Dedifferentiated amniotic fluid mesenchymal stem cell (primary cell): ENCODE results near the gene BIN2.
A peak's percentile ranks its signal among the peaks of the same experiment; 100 is the strongest.

Experiments
- DNase-seq: peaks from one replicate; pipeline ENCODE4 v3.0.0-alpha.2; 2016; ENCODE audit errors: extremely low spot score

The BIN2 gene

DNA sequence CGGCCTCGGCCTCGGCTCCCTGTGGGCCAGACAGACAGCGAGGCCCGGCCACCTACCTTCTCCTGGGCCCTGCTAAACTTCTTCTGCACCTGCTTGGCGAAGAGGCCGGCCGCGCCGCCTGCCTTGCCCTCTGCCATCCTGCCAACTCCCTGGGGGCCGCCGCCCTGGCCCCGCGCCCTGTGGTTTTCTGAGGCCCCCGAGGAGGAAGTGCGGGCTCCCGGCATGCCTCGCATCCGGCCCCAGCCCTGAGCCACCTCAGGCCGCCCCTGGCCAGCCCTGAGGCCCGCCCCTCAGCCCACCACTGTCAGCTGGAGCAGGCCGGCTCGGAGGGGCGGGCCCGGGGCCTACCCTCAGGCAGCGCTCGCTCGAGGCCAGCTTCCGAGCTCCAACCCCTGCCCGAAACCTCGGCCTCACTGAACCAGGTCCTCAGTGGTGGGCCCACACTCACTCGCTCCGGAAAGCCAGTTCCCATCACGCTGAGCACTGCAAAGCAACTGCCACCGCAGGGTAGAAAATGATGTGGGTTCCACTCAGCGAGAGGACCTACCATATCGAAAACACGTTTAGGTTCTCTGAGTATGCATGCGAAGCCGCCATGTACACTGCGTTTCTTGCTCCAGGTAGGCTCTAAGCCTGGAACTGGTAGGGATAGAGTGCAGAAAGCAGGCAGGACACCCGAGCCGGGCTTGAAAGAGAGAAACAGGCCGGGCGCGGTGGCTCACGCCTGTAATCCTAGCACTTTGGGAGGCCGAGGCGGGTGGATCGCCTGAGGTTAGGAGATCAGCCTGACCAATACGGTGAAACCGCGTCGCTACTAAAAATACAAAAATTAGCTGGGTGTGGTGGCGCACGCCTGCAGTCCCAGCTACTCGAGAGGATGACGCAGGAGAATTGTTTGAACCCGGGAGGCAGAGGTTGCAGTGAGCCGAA is at the start of gene BIN2:
BIN2 (minus strand) TSS at position 209 of the 930 bp plus-strand sequence; CDS start at position 137, 72 bp downstream.
- no peak for DNase-seq

DNA sequence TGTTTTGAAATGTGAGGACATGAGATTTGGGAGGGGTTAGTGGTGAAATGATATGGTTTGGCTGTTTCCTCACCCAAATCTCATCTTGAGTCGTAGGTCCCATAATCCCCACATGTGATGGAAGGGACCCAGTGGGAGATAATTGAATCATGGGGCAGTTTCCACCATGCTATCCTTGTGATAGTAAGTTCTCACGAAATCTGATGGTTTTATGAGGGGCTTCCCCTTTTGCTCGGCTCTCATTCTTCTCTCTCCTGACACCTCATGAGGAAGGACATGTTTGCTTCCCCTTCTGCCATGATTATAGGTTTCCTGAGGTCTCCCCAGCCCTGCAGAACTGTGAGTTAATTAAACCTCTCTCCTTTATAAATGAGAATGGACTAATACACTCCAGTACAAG is 49.2 kb upstream of the BIN2 start:
- no peak for DNase-seq

DNA sequence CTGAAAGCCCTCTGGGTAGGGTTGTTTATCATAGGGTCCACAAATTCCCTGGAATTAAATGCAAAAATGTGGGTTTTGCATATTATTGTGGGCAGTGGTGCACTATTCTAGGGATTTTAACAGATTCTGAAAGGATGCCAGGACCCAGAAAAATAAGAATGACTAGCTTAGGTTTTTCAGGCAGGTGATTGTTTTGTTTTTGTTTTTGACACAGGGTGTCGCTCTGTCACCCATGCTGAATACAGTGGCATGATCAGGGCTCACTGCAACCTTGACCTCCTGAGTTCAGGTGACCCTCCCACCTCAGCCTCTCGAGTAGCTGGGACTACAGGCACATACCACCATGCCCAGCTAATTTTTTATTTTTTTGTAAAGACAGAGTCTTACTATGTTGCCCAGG is 48.0 kb upstream of the BIN2 start:
- no peak for DNase-seq

DNA sequence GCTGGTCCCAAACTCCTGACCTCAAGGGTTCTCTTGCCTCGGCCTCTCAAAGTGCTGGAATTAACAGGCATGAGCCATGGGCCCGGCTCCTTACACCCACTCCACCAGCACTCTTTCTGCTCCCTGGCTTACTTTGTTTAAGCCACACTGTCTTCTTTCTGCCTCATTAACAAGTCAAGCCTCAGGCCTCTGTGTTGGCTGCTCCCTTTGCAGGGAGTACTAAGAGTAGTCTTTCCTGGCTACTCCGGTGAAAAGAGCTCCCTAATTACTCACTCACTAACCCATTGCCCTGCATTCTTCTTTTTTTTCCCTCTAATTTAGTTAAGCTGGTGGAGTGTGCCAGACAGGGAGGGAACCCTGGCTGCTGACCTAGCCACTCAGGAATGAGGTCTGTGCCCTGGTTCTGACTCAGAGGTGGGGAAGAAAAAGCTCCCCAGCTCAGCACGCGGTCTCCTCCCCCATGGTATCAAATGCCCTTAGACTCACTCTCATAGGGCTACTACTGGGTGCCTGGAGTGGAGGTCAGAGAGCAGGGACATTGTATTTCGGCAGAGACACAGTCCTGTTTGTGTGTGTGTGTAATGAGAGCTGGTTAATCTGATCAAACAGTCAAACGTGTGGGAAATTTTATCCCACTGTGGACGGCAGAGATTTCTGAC is 47.5 kb upstream of the BIN2 start:
- DNase-seq, result peak; percentile 94

DNA sequence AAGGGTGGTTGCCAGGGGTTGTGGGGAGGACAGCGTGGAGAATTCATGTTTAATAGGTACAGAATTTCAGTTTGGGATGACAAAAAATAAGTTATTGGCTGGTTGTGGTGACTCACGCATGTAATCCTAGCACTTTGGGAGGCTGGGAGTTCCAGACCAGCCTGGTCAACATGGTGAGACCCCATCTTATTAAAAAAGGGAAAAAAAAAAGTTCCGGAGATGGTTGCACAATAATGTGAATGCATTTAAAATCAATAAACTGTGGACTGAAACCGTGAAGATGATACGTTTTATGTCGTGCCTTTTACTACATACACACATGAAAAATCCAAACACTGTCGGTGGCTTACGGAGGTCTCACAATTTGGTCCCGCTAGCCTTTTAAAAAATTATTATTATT is 46.7 kb upstream of the BIN2 start:
- no peak for DNase-seq

DNA sequence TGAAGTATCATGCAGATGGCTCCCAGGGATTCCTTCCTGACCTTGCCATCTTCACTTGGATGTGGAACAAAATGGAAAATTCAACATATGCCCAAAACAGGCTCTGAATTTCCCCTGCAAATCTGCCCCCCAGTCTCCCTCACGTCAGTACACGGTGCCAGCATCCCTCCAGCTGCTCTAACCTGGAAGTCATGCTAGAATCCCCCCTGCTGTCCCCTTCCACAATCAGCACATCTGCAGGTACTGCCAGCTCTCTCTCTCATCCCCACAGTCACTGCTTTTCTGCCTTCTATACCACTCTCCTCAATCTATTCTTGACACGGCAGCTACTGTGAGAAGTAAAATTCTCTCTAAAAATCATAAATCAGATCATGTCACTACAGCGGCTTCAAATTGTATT is 45.6 kb upstream of the BIN2 start:
- DNase-seq, result no peak

DNA sequence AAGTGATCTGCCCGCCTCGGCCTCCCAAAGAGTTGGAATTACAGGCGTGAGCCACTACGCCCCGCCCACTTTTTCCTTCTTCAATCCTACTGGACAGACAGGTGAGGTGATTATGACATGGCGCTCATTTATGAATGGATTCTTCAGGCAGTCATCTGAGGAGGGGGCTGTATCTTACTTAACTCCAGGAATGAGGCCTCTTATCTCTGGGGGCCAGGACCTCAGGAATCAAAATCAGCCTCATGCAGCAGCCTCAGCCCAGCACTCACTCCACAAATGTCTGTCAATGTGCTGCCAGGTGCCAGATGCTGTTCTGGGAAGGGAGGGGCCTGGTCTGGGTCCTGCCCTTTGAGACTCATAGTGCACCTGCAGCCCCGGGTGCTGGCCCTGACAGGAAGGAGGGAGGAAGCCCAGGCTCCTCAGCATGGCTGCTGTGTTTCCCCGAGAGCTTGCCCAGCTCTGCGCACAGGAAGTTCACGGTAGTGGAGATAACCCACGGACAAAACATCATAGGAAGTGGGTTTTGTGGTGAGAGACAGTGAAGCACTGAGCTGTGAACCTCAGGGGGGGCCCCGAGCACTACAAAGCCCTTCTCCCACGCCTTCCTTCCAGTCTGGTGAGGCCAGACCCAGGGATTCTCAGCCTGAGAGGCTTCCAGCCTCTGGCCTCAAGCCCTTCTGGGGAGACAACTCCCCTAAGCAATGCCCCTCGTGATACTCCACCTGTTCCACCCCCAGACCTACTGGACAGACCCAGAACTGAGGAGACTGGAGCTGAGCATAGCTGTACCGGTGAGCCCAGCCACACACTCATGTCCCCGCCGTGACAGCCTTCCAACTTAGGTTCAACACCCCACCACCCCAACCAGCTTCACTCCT is 44.9 kb upstream of the BIN2 start:
- DNase-seq, result no peak

DNA sequence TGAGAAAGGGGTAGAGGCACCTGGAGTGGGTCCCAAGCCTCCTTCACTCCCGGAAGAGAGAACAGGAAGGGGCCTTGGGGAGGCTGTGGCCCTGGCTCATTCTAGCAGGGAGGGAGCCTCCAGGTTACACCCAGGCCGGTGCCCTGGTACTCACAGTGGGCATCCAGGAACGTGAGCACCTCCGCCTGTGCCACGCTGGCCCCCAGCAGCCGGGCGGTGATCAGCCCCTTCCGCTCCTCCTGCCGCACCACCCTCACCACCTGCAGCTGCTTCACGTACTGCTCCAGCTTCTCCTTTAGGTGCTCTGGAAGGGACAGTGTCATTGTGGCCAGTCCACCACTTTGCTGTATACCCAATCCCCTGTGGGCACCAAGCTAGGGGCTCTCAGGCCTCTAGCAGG is 41.3 kb upstream of the BIN2 start:
- DNase-seq, result no peak

DNA sequence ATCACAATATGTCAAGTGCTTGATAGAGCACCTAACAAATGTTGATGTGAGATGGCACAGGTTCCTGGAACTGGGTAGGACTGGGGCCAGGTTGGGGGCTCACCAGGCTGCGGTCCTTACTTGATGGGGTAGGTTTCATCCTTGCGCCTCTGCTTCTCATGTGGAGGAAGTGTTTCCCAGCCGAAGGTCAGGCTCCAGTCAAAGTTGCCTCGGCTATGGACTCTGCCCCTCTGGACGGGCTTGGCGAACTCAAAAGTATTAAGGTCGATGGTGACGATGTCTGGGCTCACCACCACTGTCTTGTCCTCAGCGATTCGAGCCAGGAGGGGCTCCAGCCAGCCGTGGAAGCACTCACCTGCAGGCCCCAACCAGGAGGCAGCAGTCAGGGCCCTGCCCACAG is 40.0 kb upstream of the BIN2 start:
- no peak for DNase-seq

DNA sequence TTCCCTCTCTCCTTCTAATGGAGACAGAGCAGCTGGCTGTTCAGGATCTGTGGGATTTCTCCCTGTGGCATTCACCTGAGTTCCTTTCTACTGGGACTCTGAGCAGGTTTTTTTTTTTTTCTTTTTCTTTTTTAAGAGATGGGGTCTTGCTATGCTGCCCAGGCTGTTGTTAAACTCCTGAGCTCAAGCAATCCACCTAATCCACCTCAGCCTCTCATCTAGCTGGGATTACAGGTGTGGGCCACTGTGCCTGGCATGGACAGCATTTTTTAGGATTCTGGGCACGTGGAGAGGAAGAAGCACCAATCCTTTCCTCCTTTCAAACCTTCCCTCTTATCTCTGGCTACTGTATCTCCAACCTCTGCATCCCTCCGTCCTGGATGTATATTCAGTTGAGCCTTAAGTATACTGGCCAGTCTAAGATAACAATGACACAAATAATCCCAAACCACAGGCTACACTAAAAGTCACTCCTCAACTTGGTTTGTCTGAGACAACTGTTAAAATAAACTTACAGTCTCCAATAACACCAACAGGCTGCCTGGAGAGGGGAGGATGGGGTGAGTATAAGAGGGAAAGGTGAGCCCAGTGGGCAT is 38.9 kb upstream of the BIN2 start:
- DNase-seq, result no peak

DNA sequence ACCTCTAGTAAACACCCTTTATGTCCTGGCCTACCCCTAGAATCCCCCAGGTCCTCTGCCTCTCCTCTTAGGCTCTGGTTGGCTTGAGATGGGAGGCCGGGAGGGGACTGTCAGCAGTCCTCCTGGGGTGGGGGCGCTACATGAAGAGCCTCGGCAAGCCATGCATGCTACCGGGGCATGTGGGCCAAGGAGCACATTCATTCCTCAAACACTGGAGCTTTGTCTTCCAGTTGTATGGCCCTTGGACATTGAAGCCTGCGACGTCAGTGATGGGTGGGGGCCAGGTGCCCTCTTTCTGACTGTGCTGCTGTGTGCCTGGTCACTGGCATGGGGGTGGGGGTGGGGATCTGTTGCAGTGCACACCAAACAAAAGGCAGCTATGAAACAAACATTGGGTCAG is 38.3 kb upstream of the BIN2 start:
- DNase-seq, result no peak

DNA sequence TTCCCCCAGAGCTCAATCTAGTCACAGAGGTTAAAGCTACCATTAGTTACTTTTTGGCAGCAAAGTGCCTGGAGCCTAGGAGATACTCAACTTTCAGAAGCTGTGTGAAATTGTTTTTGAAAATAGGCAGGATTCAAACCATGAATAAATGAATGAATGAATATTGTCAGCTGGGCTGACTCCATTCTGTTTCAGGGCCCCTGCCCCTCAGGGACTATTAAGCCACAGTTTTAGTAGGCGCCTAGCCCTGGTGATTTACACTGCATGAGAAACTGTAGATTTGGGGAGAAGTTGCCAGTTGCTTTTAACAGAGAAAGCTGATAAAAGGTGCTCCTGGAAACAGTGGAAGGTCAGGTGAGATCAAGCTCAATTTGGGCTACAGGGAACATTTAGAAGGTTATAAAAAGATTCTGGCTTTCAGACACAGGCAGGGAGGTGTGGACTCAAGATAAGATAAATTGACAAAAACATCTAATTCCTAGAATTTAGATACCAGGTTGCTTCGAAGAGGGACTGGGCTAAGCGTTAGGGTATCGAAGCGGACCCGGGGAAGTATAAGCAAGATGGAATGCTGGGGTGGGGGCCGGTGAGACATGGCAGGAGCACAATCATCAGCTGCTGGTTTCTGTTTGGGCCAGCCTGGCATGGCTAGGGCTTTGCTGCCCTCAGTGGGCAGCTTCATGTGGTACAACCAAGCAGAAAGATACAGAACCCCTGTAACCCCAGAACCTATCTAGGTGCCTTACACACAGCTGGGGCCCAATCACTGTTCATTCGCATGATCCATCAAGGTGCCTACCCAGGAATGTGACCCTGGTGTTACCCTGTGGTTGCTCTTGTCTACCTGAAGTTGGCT is 37.4 kb upstream of the BIN2 start:
- no peak for DNase-seq

DNA sequence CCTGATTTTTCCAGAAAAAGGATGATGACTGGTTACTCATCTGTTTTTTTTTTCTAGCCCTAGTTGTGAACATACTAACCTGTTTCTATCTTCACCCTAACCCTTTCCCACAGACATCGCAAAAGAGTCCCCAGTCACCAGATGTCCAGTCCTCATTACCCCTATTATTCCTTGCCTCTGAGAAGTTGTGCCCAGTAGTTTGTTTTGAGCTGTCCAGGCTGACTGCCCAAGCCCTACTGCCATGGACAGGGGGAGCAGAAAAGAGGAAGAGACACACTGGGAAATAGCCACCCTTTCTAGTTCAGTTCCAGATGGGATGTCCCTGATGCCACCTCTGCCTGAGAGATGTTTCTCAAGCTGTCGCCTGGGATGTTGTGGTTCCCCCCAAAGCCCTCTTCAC is 36.3 kb upstream of the BIN2 start:
- DNase-seq, result no peak

DNA sequence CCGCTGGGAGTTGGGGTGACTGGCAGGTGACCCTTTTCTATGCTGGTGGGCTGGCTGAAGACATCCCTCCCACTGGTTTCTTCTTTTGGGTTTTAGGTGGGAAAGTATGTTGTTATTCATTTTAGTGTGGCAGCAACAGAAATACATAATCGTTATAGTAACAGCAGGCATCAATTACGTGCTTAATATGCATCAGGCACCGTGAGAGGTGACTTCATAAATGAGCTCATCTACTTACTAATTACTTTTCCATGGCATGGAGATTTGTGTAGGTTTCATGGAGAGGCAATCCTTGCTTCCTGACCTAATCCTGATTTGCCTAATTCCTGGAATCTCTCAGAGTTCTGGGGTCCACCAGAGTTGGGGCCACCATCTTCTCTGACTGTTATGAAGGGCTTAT is 35.9 kb upstream of the BIN2 start:
- no peak for DNase-seq

DNA sequence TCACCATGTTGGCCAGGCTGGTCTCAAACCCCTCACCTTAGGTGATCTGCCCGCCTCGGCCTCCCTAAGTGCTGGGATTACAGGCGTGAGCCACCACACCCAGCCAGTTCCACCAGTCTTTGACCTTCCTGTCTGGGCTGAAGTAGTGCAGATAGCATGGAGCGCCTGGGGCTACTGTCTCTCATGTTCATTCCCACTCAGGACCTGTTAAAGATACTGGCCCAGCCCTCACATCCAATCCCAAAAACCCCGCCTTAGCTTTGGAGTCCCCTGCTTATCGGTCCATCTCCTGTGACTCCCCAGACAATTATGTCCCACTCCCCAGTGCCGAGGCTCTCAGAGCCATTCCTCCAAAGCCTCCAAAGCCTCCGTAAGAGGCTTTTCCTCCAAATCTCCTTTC is 34.5 kb upstream of the BIN2 start:
- DNase-seq, result no peak

DNA sequence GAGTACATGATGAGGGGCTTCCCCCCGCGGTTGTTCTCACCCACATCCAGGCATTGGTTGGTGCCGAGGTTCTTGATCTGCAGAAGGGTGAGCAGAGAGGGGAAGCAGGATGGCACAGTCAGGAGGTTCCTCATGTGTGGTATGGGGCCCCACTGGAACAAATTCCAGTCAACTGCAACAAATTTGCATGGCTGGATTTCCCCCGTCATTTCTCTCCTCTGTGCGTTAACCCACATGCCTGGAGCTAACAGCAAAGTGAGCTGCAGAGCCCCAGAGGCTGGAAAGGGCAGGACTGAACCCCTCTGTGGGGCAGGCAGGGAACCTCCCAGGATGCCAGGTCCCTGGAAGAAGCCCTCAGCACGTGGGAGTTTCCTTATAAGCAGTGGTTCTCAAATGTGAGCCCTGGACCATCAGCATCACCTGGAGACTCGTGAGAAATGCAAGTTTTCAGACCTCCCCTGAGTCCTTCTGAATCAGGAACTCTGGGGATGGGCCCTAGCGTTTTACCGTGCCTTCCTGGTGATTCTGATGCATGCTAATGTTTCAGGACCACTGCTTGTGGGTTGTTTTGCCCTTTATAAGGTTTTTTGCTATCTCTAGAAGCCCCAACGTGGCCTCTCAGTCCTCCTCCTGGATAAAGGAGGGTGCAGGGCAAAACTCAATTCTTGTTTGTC is 33.5 kb upstream of the BIN2 start:
- no peak for DNase-seq

DNA sequence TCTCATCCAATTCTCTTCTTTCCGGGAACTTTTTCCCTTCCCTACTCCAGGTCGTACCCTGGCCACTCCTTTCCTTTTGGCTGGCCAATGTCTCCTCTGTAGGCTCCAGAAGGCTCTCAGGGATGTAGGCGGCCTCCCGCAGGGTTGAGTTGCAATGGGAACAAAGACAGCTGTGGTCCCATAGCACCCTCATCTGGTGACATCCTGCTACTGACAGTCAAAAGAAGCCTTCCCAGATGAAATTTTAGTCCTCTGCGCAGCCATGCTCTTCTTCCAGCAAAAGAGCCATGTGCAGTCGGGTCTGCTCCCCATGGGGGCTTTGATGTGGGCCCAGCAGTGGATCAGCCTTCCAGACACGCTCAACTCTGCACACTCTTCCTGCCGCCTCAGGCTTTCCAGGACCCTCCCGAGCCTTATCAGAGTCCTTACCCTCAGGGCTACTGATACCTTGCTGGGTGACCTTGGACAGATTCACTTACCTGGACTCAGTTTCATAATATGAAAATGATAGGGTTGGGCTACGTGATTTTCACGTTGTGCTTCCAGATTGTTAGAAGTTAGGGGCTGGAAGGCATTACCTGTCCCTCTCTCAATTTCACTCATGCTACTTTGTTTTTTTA is 28.0 kb upstream of the BIN2 start:
- peak; percentile 62 for DNase-seq

DNA sequence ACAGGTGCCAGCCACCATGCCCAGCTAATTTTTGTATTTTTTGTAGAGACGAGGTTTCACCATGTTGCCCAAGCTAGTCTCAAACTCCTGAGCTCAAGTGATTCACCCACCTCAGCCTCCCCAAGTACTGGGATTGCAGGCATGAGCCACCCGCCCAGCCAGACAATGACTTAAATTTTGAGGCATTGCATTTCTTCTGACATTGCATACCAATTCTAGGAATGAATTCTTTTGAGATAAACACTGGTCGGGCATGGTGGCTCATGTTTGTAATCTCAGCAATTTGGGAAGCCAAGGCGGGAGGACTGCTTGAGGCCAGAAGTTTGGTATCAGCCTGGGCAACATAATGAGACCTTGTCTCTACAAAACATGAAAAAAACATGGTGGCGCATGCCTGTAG is 25.1 kb upstream of the BIN2 start:
- DNase-seq, result peak; percentile 74

DNA sequence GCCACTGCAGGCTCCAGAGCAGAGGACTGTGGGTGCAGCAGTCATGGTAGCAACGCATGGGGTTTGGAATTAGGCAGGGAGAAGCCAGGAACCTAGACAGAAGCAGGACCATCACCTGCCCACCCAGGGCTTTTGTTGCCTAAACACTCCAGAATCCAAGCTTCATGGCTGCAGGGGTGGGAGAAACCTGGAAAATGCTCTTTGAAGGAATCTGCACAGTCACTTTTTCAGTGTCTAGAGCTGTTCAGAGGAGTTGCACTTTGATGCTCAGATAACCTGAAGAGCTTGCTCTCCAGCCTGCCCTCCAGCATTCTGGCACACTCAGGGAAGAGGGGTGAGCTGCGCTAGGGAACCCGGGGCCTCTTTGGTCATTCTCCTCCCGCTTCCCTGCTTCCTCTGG is 24.1 kb upstream of the BIN2 start:
- no peak for DNase-seq

DNA sequence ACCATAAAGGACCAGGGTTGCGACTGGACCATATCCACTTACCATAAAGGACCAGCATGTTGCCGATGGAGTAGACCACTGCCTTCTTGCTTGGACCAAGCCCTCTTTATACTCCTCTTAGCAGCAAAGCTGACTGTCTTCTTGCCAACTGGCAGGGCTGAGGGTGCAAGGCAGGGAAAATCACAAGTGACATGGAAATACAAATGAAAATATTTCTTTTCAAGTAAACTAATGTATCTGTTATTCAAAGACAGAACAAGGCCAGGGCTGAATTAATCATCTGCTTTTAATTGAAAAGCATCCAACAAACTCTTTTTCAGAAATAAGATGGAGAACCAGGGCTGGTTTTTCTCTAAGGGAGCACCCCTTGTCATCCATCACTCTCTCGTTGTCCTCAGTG is 22.6 kb upstream of the BIN2 start, which contains the start of gene CELA1:
CELA1 (minus strand) TSS at position 99 of the 400 bp plus-strand sequence; CDS start at position 58, 41 bp downstream.
- no peak for DNase-seq
